HG03378 (cell line): ENCODE measurements around the gene SPATA16.
"Not testable (repeated sequence)": the region's sequence is repeated elsewhere in the genome, so short reads cannot be mapped to it uniquely, and the experiment has no call there.

Source experiments
- ATAC-seq: cut with Tn5 transposase; IDR thresholded peaks from one replicate; pipeline ENCODE4 v1.9.1; 2021; ENCODE audit warnings: mild to moderate bottlenecking, moderate library complexity; ENCODE audit not compliant: unreplicated experiment

Gene SPATA16

GRCh38 chr3:173065543-173065981, 75.5 kb downstream of the SPATA16 start:
- ATAC-seq = no peak

GRCh38 chr3:173064631-173065030, 76.4 kb downstream of the SPATA16 start:
- ATAC-seq = no peak

GRCh38 chr3:173058229-173058628, 82.8 kb downstream of the SPATA16 start:
- ATAC-seq = no peak

- peak; percentile 55 for ATAC-seq
Measured at GRCh38 chr3:173055228-173055933, 85.7 kb downstream of the SPATA16 start.

GRCh38 chr3:173049360-173049759, 91.7 kb downstream of the SPATA16 start:
- no peak for ATAC-seq

GRCh38 chr3:173045770-173046382, 95.2 kb downstream of the SPATA16 start:
- ATAC-seq = no peak

GRCh38 chr3:173044998-173045397, 96.0 kb downstream of the SPATA16 start:
- ATAC-seq = no peak

GRCh38 chr3:173043757-173044156, 97.3 kb downstream of the SPATA16 start:
- ATAC-seq = no peak

GRCh38 chr3:173038484-173038871, 102.6 kb downstream of the SPATA16 start:
- ATAC-seq = no peak

- ATAC-seq = no peak
Measured at GRCh38 chr3:173037840-173038483, 103.1 kb downstream of the SPATA16 start.

- ATAC-seq = no peak
Measured at GRCh38 chr3:173030273-173030672, 110.8 kb downstream of the SPATA16 start.

- no peak for ATAC-seq
Measured at GRCh38 chr3:173028351-173028750, 112.7 kb downstream of the SPATA16 start.

GRCh38 chr3:173027429-173027828, 113.6 kb downstream of the SPATA16 start:
- no peak for ATAC-seq

- ATAC-seq = no peak
Measured at GRCh38 chr3:173025941-173026340, 115.1 kb downstream of the SPATA16 start.

- ATAC-seq = no peak
Measured at GRCh38 chr3:173021547-173022185, 119.4 kb downstream of the SPATA16 start.

- not testable (repeated sequence) for ATAC-seq
Measured at GRCh38 chr3:173020128-173020527, 120.9 kb downstream of the SPATA16 start.

- ATAC-seq = no peak
Measured at GRCh38 chr3:173019378-173019777, 121.7 kb downstream of the SPATA16 start.

GRCh38 chr3:173018758-173019157, 122.3 kb downstream of the SPATA16 start:
- no peak for ATAC-seq

GRCh38 chr3:173013219-173013832, 127.7 kb downstream of the SPATA16 start:
- ATAC-seq = no peak

GRCh38 chr3:173009410-173009809, 131.6 kb downstream of the SPATA16 start:
- ATAC-seq = no peak

GRCh38 chr3:173008978-173009377, 132.1 kb downstream of the SPATA16 start:
- no peak for ATAC-seq
